GM12878 (cell line): ENCODE measurements around the gene TMEM239. TPM values are rescaled to one million over a fixed set of nuclear protein-coding genes. Genes with fewer than 3 reads are reported as not detected.

Experiments
- ATF2 ChIP-seq: IDR thresholded peaks from 2 replicates; pipeline ENCODE4 v1.6.1; 2012; ENCODE audit warnings: low read length, inconsistent platforms
- BACH1 ChIP-seq: fragments of 450-650 bp; IDR thresholded peaks from 2 replicates; pipeline ENCODE4 v1.6.1; 2017; ENCODE audit warnings: mild to moderate bottlenecking, borderline replicate concordance
- BCL11A ChIP-seq: IDR thresholded peaks from 2 replicates; pipeline ENCODE4 v1.6.1; 2011; ENCODE audit warnings: low read depth, low read length
- BHLHE40 ChIP-seq, 2 experiments: fragments of 450-650 bp in 1 of 2; IDR thresholded peaks; 2 replicates each; pipeline ENCODE4 v1.6.1; 2011 to 2017; ENCODE audit warnings: low read depth in 2 of 2, borderline replicate concordance in 1 of 2, improper control_type of control experiment in 1 of 2, low read length in 1 of 2, mild to moderate bottlenecking in 1 of 2
- BRCA1 ChIP-seq: IDR thresholded peaks from 2 replicates; pipeline ENCODE4 v1.6.1; 2011; ENCODE audit warnings: low read depth, low read length, improper control_type of control experiment
- CHD4 ChIP-seq: fragments of 200-600 bp; sonication (generic); IDR thresholded peaks from 2 replicates; pipeline ENCODE4 v1.6.1; 2016; ENCODE audit warnings: mild to moderate bottlenecking
- ESRRA ChIP-seq: IDR thresholded peaks from 2 replicates; pipeline ENCODE4 v1.6.1; 2012; ENCODE audit warnings: mild to moderate bottlenecking, low read length, improper control_type of control experiment
- IKZF1 ChIP-seq: fragments of 450-650 bp; conservative IDR thresholded peaks from 2 replicates; pipeline ENCODE4 v1.6.1; 2017; ENCODE audit warnings: antibody characterized with exemption, mild to moderate bottlenecking
- KLF5 ChIP-seq: fragments of 450-650 bp; IDR thresholded peaks from 2 replicates; pipeline ENCODE4 v1.6.1; 2014; ENCODE audit warnings: mild to moderate bottlenecking; ENCODE audit not compliant: partially characterized antibody
- NR2F1 ChIP-seq: fragments of 450-650 bp; conservative IDR thresholded peaks from 2 replicates; pipeline ENCODE4 v1.6.1; 2017; ENCODE audit warnings: mild to moderate bottlenecking
- RELB ChIP-seq: fragments of 450-650 bp; IDR thresholded peaks from 2 replicates; pipeline ENCODE4 v1.6.1; 2017; ENCODE audit warnings: low read depth, mild to moderate bottlenecking, moderate library complexity
- RUNX3 ChIP-seq: IDR thresholded peaks from 2 replicates; pipeline ENCODE4 v1.6.1; 2012; ENCODE audit warnings: low read length, inconsistent platforms
- SIN3A ChIP-seq: IDR thresholded peaks from 2 replicates; pipeline ENCODE4 v1.6.1; 2012; ENCODE audit warnings: low read depth, low read length, improper control_type of control experiment
- SMARCA5 ChIP-seq: fragments of 450-650 bp; IDR thresholded peaks from 2 replicates; pipeline ENCODE4 v1.6.1; 2017; ENCODE audit warnings: mild to moderate bottlenecking
- TAF1 ChIP-seq: IDR thresholded peaks from 2 replicates; pipeline ENCODE4 v1.6.1; 2011; ENCODE audit warnings: mild to moderate bottlenecking, low read depth, low read length, borderline replicate concordance
- USF1 ChIP-seq: IDR thresholded peaks from 2 replicates; pipeline ENCODE4 v1.6.1; 2011; ENCODE audit warnings: borderline replicate concordance, low read depth, mild to moderate bottlenecking, moderate library complexity, mixed read lengths, low read length; ENCODE audit not compliant: insufficient read depth; ENCODE audit errors: extremely low read length
- USF2 ChIP-seq: IDR thresholded peaks from 2 replicates; pipeline ENCODE4 v1.6.1; 2011; ENCODE audit warnings: low read depth, low read length, improper control_type of control experiment, borderline replicate concordance
- ZBTB40 ChIP-seq: fragments of 450-650 bp; IDR thresholded peaks from 2 replicates; pipeline ENCODE4 v1.6.1; 2016; ENCODE audit warnings: mild to moderate bottlenecking, moderate library complexity, borderline replicate concordance
- ZNF384 ChIP-seq: IDR thresholded peaks from 2 replicates; pipeline ENCODE4 v1.6.1; 2012; ENCODE audit warnings: low read depth, mild to moderate bottlenecking, low read length, improper control_type of control experiment, borderline replicate concordance
- polyA plus RNA-seq, 11 experiments: library from polyadenylated mRNA; depleted of rRNA in 4 of 11; unstranded in 6 of 11; stranded (reverse) in 5 of 11; fragments of >200 nt; fragmentation: Nextera tagmentation in 4 of 11; fragmentation: Illumina TruSeq in 1 of 11; extraction: Ambion mirVana in 4 of 11; extraction: Trizol in 1 of 11; gene quantifications; 1 replicate in 1 of 11; 2 replicates in 10 of 11; pipeline versions ENCODE4 v1.2.1 to v1.2.3, GENCODE V29; 2011 to 2016; ENCODE audit warnings: inconsistent platforms in 2 of 11, missing spikeins in 2 of 11, low read depth in 1 of 11
- total RNA-seq, 4 experiments: library from RNA; depleted of rRNA in 3 of 4; stranded (reverse); fragments of >200 nt in 3 of 4; fragmentation: Illumina TruSeq in 1 of 4; extraction: Trizol in 1 of 4; gene quantifications; 2 replicates each; pipeline versions ENCODE4 v1.2.1 to v1.2.3, GENCODE V29; 2013 to 2021

The TMEM239 gene
- total and polyA plus RNA-seq, 10 of the 15 experiments (the other 5 are each of a cell fraction or from before 2014, with no cell fraction given) = not detected

GRCh38 chr20:2838170-2838797, 22.1 kb downstream of the TMEM239 start (continued):
- TF ChIP-seq ZBTB40 = no peak
- no peak for TF ChIP-seq BRCA1
- TF ChIP-seq TAF1 = no peak
- TF ChIP-seq KLF5 = no peak
- TF ChIP-seq SIN3A = no peak
- TF ChIP-seq ESRRA = no peak
- TF ChIP-seq ZNF384 = no peak
- peak; percentile 12 to 79; a peak in 2 of 4 replicates for TF ChIP-seq BHLHE40 (IDR thresholded peaks at IDR 0.05; ENCODE audit: borderline replicate concordance in 1 of 2, low read depth in 2 of 2, low read length in 1 of 2)
- TF ChIP-seq ATF2 = no peak
- TF ChIP-seq IKZF1 = peak; percentile 78
- TF ChIP-seq BCL11A = peak; percentile 33; the same call in 1 of the 2 replicates
- TF ChIP-seq CHD4 = no peak
- TF ChIP-seq BACH1 = no peak
- TF ChIP-seq RUNX3 = peak; percentile 89
- peak; percentile 80 for TF ChIP-seq NR2F1
- no peak for TF ChIP-seq USF2
- no peak for TF ChIP-seq SMARCA5
- TF ChIP-seq RELB = no peak
- TF ChIP-seq USF1 = no peak
